ENCODE data around the gene GALNT12. TPM values are rescaled to one million over a fixed set of nuclear protein-coding genes. Genes with fewer than 3 reads are reported as not detected.

GALNT12 gene
- total RNA-seq, 1 experiment from 2014 or later, result 52.9 TPM

- no peak for DNase-seq
These were observed 84.8 kb downstream of the GALNT12 start for GRCh38 chr9:98892288-98892687.

GRCh38 chr9:98892690-98893089 is 85.2 kb downstream of the GALNT12 start:
- TF ChIP-seq EZH2 (IDR thresholded peaks at IDR 0.05; ENCODE audit: low read depth) (no peak), CTCF (conservative IDR thresholded peaks at IDR 0.05) (no peak)
- H3K36me3 ChIP-seq (ENCODE audit: low read depth), result no peaks in the 10 kb centered on the region
- no peaks in the 10 kb centered on the region for H3K79me2 ChIP-seq (ENCODE audit: low read depth)
- intact Hi-C loops (cut with micrococcal nuclease; ENCODE audit: unreplicated experiment), result no loop called here
- H3F3A ChIP-seq (ENCODE audit: insufficient read depth, low read depth), result no peaks in the 10 kb centered on the region
- no peaks in the 10 kb centered on the region for H4K20me1 ChIP-seq (ENCODE audit: insufficient read depth)
- no peaks in the 10 kb centered on the region for H3K9me3 ChIP-seq (ENCODE audit: insufficient read depth, low read depth)
- no peak overlapping the region for H3K4me3 ChIP-seq
- no peak overlapping the region for H3K27ac ChIP-seq
- no peak overlapping the region for H2AFZ ChIP-seq
- DNase-seq, result no peak
- BruUV-seq (replicated peaks), result no TSS peak
- no peaks in the 10 kb centered on the region for H3K9me2 ChIP-seq (ENCODE audit: insufficient read depth)
- H3K4me2 ChIP-seq, result no peak overlapping the region
- CTCF ChIA-PET, result interaction anchor here (0.5 kb wide), 1 partner anchor 661 kb away, joined by 5 read pairs; no protein-coding TSS in a partner anchor
- POLR2A ChIA-PET (ENCODE audit: unreplicated experiment), result no interaction called here
- H3K27me3 ChIP-seq (ENCODE audit: insufficient read depth, low read depth), result peaks cover 55% of the 10 kb centered on the region
- H3K4me1 ChIP-seq (replicated peaks; ENCODE audit: insufficient read depth), result no peaks in the 10 kb centered on the region

More at GRCh38 chr9:98892288-98892687, 84.8 kb downstream of the GALNT12 start:
- Histone ChIP-seq H3K9me3 (ENCODE audit: insufficient read depth, low read depth) (no peaks in the 10 kb centered on the region), H3K4me1 (replicated peaks; ENCODE audit: insufficient read depth) (no peaks in the 10 kb centered on the region), H3K36me3 (ENCODE audit: low read depth) (no peaks in the 10 kb centered on the region), H3K4me2 (no peak overlapping the region), H3F3A (ENCODE audit: insufficient read depth, low read depth) (no peaks in the 10 kb centered on the region), H3K27ac (no peak overlapping the region), H3K79me2 (ENCODE audit: low read depth) (no peaks in the 10 kb centered on the region), H3K4me3 (no peak overlapping the region), H2AFZ (no peak overlapping the region), H4K20me1 (ENCODE audit: insufficient read depth) (no peaks in the 10 kb centered on the region), H3K9me2 (ENCODE audit: insufficient read depth) (no peaks in the 10 kb centered on the region), H3K27me3 (ENCODE audit: insufficient read depth, low read depth) (peaks cover 54% of the 10 kb centered on the region)
- intact Hi-C loops (cut with micrococcal nuclease; ENCODE audit: unreplicated experiment), result no loop called here
- TF ChIP-seq EZH2 (IDR thresholded peaks at IDR 0.05; ENCODE audit: low read depth), result no peak
- TF ChIP-seq CTCF (conservative IDR thresholded peaks at IDR 0.05), result no peak
- POLR2A ChIA-PET (ENCODE audit: unreplicated experiment), result no interaction called here
- no TSS peak for BruUV-seq (replicated peaks)
- CTCF ChIA-PET, result no interaction called here

GRCh38 chr9:98894171-98894570 is 86.7 kb downstream of the GALNT12 start:
- intact Hi-C loops (cut with micrococcal nuclease; ENCODE audit: unreplicated experiment), result no loop called here
- Histone ChIP-seq H3K27ac (no peak overlapping the region), H3F3A (ENCODE audit: insufficient read depth, low read depth) (no peaks in the 10 kb centered on the region), H3K36me3 (ENCODE audit: low read depth) (no peaks in the 10 kb centered on the region), H3K4me1 (replicated peaks; ENCODE audit: insufficient read depth) (no peaks in the 10 kb centered on the region), H3K79me2 (ENCODE audit: low read depth) (no peaks in the 10 kb centered on the region), H3K9me2 (ENCODE audit: insufficient read depth) (no peaks in the 10 kb centered on the region), H3K27me3 (ENCODE audit: insufficient read depth, low read depth) (peaks cover 56% of the 10 kb centered on the region), H4K20me1 (ENCODE audit: insufficient read depth) (no peaks in the 10 kb centered on the region), H3K4me3 (no peak overlapping the region), H3K9me3 (ENCODE audit: insufficient read depth, low read depth) (no peaks in the 10 kb centered on the region), H3K4me2 (no peak overlapping the region), H2AFZ (no peak overlapping the region)
- no TSS peak for BruUV-seq (replicated peaks)
- POLR2A ChIA-PET (ENCODE audit: unreplicated experiment), result no interaction called here
- TF ChIP-seq EZH2 (IDR thresholded peaks at IDR 0.05; ENCODE audit: low read depth), result no peak
- TF ChIP-seq CTCF (conservative IDR thresholded peaks at IDR 0.05), result no peak
- CTCF ChIA-PET, result no interaction called here
- no peak for DNase-seq

All from PC-9 (cell line).